Caki2 (cell line): Measurements from ENCODE around the gene ZNF789. TPM values are rescaled to one million over a fixed set of nuclear protein-coding genes. Genes with fewer than 3 reads are reported as not detected.
A peak's percentile ranks its signal among the peaks of the same experiment; 100 is the strongest.
"Not testable (repeated sequence)": the region's sequence is repeated elsewhere in the genome, so short reads cannot be mapped to it uniquely, and the experiment has no call there.

Source experiments
- DNase-seq: peaks from one replicate; pipeline ENCODE4 v3.0.0-alpha.2; 2015; ENCODE audit warnings: low read depth
- in situ Hi-C: cut with HindIII; loops from 2 replicates; pipeline ENCODE4 v1.10.0; 2016; ENCODE audit warnings: low sequenced_read_pairs, low pct_unique_long_range_greater_than_20kb, mixed read lengths
- total RNA-seq: library from RNA; depleted of rRNA; stranded (reverse); fragments of >200 nt; shearing (Covaris generic); gene quantifications from 2 replicates; pipeline ENCODE4 v1.2.3, GENCODE V29; 2014; ENCODE audit warnings: low replicate concordance; rRNA removed

The ZNF789 gene
- 8.7 and 12.2 TPM in 2 replicates for total RNA-seq

DNA sequence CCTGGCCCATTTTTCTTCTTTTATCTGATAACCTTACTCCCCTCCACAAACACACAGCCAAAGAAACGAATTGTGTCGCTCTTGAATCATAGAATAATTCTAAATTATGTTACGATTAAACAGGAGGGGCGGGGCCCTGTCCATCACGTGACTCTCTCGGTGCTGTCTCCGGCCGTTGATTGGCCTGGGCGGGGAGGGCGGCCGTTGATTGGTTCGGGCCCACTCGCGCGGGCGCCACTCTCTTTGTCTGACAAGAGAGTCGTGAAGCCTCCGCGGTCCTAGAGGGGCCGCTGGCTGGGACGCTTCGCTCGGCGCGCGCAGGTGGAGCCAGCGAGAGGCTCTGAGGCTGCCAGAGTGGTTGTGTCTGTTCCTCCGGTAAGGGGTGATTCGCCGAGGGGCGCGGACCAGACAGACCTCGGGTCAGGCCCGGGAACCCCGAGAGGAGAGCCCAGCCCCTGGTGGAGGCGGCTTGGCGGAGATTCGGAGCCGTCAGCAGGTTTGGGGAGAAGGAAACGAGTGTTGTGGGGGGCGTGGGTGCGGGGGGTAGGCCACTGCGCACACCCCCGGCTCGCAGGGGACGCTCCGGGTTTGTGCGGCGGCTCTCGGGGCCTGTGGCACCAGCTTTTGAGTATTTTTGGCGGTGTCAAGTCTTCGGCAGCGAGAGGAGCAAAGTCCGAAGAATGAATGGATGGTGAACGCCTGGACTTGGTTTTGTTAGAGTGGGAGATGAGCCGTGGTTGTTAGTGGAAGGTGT lies at the start of gene ZNF789:
Gene ZNF789 (plus strand): TSS at position 330 of the 754 bp plus-strand sequence. CDS start 3,567 bp downstream, outside the sequence.
- in situ Hi-C loops = no loop called here

DNA sequence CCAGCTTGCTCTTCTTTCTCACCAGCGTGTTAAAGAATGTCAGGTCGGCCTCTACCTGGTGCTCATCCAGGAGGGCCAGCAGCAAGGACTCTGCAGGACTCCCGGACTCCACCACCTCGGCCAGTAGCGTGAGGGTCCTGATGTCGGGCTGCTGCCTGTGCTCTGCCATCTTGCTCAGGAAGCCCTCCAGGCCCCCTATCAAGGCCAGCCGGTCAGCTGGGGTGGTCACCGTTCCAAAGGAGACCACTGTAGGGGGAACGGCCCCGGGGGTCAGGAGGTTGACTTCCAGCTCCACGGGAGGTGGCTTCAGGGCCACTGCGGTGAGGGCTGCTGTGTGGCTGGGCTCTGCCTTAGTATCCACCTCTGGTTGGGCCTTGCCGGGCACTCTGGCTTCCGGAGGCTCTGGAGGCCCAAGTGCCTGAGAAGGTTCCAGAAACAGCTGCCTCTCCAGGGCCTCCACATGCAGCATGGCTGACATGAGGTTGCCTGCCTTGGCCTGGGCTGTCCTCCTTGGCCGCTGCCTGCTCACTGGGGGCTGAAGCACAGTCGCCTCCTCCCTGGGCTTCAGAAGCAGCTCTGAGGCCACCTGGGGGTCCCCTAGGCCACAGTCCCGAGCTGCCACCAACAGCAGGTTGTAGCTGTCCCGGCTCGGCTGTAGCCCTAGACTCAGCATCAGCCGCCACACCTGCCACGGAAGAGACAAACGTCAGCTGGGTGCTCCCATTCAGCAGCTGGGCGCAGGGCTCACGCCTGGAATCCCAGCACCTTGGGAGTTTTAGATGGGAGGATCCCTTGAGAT lies 47.6 kb upstream of the ZNF789 start:
- in situ Hi-C loops = no loop called here
- no peak for DNase-seq

More for the DNA sequence above, at the start of gene ZNF789:
- DNase-seq = peak; percentile 95

DNA sequence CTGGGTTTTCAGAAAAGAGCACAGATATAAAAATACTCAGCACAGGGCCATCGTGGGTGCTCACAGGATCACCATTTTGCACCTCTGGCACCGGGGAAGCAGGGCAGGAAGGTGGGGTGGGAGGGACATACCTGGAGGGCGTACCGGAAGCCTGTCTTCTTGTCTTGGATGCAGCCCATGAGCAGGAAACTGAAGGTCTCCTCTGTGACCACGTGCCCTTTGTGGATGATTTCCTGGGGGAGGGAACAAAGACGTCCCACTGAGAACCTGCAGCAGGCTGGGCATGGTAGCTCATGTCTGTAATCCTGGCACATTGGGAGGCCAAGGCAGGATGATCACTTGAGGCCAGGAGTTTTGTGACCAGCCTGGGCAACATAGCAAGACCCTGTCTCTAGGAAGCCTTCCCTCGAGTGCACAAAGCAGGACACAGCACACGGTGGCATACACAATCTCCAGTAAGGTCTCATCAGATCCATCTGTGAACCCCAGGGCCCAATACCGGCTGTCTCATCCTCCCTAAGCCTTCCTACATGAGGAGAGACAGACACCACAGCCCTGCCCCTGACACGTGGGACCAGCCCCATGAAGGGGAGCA lies 43.6 kb upstream of the ZNF789 start:
- DNase-seq = no peak
- in situ Hi-C loops = no loop called here

DNA sequence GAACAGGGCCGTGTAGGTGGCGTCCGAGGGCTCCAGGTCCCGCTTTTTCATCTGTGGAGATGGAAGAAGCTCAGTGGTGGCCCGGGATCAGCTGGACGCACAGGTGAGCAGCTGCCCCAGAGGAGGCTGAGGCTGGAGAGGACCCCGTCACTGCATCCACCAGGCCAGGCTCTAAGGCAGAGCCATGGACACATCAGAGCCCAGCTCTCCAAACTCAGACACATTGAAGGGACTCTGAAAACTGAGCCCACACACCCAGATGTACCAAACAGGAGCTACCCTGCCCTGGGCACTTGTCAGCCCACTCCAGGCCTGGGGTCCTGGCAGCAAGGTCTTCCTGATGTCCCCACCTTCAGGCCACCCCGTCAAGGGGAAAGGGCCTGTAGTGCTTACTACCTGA lies 42.9 kb upstream of the ZNF789 start:
- in situ Hi-C loops = no loop called here
- no peak for DNase-seq

DNA sequence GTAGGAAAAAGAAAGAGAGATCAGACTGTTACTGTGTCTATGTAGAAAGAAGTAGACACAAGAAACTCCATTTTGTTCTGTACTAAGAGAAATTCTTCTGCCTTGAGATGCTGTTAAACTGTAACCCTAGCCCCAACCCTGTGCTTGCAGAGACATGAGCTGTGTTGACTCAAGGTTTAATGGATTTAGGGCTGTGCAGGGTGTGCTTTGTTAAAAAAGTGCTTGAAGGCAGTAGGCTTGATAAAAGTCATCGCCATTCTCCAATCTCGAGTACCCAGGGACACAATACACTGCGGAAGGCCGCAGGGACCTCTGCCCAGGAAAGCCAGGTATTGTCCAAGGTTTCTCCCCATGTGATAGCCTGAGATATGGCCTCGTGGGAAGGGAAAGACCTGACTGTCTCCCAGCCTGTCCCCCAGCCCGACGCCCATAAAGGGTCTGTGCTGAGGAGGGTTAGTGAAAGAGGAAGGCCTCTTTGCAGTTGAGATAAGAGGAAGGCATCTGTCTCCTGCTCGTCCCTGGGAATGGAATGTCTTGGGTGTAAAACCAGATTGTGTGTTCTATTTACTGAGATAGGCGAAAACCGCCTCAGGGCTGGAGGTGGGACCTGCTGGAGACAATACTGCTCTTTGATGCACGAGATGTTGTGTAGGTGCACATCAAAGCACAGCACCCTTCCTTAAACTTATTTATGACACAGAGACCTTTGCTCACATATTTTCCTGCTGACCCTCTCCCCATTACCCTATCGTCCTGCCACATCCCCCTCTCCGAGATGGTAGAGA lies 40.7 kb upstream of the ZNF789 start:
- in situ Hi-C loops, DNase-seq: not testable (repeated sequence)

DNA sequence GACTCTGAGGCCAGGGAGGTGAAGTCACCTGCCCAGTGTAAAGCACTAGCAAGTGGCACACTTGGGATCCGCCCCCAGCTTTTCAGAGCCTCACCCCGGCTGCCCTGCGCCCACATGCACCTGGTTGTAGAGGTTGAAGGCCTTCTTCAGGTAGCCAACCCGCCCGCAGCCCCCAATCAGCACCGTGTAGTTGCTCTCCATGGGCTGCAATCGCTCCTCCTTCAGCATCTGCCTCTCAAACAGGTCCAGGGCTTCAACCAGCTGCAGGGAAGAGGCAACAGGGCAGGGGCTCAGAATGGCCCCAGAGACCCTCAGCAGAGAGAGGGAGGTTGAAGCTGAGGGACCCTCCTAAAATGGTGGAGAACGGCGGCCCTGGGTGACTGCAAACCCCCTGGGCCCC lies 39.5 kb upstream of the ZNF789 start:
- DNase-seq = no peak
- in situ Hi-C loops = no loop called here

DNA sequence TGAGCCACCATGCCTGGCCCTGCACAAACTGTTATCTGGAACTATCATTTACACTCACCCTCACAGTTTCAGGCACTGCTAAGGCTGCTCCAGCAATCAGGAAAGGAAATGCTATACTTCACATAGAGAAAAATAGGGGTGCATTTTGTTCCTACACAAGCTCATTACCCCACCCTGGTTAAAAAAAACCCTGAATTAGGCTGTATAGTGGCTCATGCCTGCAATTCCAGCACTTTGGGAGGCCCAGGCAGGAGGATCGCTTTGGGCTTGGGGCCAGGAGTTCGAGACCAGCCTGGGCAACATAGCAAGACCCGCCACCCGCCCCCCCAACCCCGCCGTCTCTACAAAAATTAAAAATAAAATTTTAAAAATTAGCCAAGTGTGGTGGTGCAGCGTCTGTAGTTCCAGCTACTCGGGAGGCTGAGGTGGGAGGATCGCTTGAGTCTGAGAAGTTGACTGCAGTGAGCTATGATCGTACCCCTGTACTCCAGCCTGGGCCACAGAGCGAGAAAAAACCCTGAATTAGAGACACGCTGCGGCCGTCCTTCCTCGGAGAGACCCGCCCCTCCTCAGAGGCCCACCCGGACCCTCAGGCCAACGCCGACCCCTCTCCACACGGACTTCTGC lies 34.6 kb upstream of the ZNF789 start:
- no peak for DNase-seq
- in situ Hi-C loops = no loop called here

DNA sequence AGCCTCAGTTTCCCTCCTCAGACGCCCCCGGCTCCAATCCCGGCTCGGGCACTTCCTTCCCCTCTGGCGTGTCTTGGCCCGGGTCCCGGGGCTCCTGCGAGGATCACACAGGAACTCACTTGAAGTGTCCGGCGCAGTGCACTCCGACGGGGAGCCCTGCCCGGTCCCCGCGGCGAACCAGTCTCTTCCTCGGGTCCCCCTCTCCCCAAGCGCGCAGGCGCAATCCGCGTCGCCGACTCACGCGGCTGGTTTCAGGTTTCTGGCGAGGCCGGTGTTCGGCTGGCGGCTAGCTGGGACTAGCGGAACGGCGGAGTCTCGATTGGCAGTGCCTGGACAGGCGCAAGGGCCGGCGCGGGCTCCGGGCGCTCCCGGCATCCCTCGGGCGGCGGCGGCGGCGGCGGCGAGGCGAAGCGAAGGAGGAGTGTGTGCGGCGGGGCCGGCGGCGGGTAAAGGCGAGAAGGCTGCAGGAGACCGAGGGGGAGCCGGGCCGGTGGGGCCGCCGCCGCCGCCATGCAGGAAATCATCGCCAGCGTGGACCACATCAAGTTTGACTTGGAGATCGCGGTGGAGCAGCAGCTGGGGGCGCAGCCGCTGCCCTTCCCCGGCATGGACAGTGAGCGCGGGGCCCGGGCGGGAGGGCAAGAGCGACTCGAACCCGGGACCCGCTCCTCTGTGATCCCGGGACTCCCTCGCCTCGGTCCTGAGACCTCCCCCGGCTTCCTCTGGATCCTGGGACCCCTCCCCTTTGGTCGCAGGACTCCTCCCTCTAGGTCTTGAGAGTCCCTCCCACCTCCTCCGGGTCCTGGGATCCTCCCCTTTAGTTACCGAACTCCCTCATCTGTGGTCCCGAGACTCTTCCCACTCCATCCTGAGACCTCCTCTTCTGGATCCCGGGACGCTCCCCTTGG lies 33.9 kb upstream of the ZNF789 start, which contains the start of the genes CPSF4 and PTCD1:
Gene CPSF4 (plus strand): TSS at position 371 of the 908 bp plus-strand sequence. CDS start 140 bp downstream, at position 511.
Gene PTCD1 (minus strand): TSS at position 226 of the 908 bp plus-strand sequence. CDS start 3,556 bp downstream, outside the sequence.
- peak; percentile 89 for DNase-seq
- in situ Hi-C loops = no loop called here

DNA sequence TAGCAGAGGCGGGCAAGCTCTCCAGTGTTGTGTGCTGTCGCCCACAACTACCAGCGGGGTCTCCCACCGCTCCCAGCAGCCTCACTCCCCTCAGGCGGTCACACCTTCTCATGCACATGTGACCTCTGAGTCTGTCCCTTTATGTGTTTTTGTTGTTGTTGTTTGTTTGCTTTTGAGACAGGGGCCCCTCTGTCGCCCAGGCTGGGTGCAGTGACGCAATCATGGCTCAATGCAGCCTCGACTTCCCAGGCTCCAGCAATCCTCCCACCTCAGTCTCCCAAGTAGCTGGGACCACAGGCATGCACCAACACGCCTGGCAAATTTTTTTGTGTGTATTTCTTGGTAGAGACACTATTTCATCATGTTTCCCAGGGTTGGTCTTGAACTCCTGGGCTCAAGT lies 32.5 kb upstream of the ZNF789 start:
- in situ Hi-C loops = no loop called here
- DNase-seq = no peak

DNA sequence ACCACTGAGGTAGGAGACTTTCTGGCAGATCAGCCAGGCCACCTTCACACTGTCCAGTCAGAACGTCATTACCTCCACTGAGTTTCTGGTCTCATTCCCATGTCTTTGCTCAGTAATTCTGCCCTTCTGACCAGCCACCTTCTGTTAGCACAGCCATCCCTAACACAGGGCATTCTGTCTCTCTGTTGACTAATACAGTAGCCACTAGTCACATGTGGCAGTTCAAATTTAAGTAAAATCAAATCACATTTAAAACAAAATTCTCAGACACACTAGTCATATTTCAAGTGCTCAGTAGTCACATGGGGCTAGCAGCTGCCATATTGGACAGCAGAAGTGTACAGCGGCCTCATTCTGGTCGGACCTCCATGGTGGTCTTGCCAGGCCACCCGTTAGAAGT lies 26.6 kb upstream of the ZNF789 start:
- DNase-seq = no peak
- in situ Hi-C loops = no loop called here

DNA sequence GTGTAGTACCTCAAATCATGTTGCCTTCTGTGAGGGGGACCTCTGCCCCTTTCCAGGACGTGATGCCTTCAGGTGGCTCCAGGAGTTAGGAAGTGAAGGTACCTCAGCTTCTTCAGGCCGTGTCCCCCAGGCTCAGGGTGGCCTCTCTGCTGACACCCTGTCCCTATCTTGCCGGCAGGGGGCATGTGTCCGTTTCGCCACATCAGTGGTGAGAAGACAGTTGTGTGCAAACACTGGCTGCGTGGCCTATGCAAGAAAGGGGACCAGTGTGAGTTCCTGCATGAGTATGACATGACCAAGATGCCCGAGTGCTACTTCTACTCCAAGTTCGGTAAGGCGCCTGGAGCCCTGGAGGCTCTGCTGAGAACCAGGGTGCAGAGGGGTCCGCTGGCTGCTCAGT lies 24.7 kb upstream of the ZNF789 start:
- in situ Hi-C loops = no loop called here
- no peak for DNase-seq

DNA sequence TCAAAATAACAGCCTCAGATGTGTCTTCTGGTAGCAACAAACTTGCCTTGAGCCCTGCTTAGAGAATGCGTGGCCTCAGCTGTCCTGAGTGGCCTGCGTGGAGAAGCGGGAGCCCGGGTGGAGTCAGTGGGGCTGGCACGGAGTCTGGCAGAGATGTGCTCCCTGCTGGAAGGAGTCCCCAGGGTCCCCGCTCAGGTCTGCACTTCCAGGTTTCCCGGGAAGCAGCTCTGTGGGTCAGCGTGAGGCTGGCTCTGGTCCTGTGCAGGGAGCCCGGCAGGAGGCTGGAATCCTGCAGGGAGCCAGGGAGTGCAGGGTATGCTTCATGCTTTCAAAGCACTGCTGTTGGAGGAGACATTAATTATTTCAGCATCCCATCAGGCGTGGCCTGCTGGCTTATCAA lies 23.8 kb upstream of the ZNF789 start:
- no peak for DNase-seq
- in situ Hi-C loops = no loop called here

DNA sequence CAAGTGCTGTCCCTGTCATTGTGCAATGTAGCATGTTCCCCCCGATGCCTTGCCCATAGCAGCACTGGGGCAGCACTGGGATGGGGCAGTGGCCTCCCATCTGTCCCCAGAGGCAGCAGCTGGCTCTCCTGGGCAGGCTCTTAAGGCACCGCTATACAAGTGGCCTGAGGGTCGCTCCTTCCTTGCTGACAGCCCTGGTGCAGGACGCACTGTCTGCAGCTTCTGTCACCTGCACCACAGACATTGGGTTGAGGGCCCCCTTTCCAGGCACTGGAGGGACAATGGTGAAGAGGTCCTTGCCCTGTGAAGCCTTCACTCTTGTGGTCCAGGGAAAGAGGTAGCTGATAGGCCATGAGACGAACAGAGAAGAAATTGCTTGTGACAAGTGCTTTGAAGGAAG lies 23.4 kb upstream of the ZNF789 start:
- in situ Hi-C loops = no loop called here
- no peak for DNase-seq

DNA sequence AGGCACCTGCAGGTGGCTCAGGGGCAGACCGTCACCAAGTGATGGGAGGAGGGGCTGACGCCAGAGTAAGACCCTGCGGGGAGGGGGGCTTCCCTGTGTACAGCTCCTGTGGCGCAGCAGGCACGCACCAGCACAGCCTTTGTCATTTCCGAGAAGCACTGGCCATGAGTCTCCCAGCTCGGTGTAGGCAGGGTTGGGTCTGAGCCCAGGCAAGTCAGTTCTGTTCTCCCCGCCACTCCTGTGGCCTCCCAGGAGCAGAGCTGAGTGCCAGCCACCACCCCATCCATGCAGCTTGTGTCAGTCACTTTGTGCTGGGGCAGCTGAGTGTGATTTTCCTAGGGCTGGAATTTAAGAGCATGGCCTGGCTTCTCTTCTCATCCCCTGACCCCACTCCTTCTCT lies 20.8 kb upstream of the ZNF789 start:
- in situ Hi-C loops = no loop called here

DNA sequence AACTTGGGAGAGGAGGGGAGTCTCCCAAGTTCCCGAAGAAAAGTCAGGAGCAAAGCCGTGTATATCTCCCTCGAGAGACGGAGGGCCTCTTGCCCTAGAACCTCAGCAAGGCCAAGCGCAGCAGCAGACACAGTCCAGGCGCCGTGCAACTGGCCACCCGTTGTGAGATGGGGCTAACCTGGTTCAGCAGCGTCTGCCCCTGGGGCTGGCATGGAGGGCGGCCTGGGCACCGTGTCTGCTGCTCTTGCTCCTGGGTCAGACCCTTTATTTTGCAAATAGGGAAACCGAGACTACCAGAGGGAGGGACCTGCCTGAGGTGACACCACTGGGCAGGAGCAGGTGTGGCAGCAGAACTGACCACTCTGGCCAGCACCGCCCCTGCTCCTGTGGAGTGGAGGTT lies 20.1 kb upstream of the ZNF789 start:
- no peak for DNase-seq
- in situ Hi-C loops = no loop called here

More for the DNA sequence above, 20.8 kb upstream of the ZNF789 start:
- no peak for DNase-seq

DNA sequence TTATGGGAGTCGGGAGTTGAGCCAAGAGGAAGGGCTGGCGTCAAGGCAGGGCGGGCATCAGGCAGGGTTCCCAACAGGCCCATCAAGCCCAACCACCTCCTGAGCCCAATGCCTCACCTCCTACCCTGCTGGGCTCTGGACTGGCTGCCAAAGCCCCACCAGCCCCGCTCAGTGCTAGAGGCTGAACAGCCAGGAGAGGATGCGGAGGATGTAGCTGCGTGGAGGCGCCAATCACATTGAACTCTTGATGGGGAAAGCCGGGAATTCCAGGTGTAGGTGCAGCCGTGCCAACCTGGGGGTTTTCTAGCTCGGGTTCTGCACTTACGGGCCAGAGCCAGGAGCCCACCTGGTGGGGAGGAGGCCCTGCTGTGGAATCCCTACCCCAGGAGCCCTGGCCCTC lies 19.6 kb upstream of the ZNF789 start:
- no peak for DNase-seq
- in situ Hi-C loops = no loop called here

DNA sequence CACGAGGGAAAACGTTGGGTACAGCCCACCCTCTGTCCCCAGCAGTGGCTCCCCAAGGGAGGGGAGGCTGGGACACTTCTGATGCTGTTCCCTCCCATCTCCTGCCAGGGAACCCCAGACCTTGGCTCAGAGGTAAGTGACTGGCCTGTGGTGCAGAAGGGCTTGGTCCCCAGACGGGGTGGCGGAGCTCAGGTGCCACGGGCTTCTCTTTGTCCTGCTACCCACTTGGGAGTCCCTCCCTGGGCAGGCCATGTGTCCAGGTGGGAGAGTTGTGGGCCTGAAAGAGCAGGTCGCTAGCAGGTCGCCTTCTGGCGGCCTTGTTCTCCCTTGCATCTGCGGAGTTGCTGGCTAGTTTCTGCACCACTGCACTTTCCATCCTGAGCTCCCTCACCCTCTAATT lies 16.8 kb upstream of the ZNF789 start:
- DNase-seq = no peak
- in situ Hi-C loops = no loop called here
